SK-N-SH (cell line): ENCODE measurements around the gene LPP.

Experiments
- CHD2 ChIP-seq: fragments of 150-350 bp; IDR thresholded peaks from 2 replicates; pipeline ENCODE4 v1.6.1; 2018; ENCODE audit warnings: low read length; ENCODE audit not compliant: partially characterized antibody
- CTCF ChIP-seq: fragments of 200-600 bp; sonication (generic); IDR thresholded peaks from 2 replicates; pipeline ENCODE4 v1.6.1; 2017; ENCODE audit warnings: antibody characterized with exemption, mild to moderate bottlenecking, moderate library complexity
- EP300 ChIP-seq, 2 experiments: IDR thresholded peaks; 2 replicates each; pipeline versions ENCODE4 v1.4.0 to v1.6.1; 2012; ENCODE audit warnings: borderline replicate concordance in 1 of 2, low read depth in 1 of 2, low read length in 1 of 2
- EZH2phosphoT487 ChIP-seq: fragments of 200-600 bp; sonication (generic); IDR thresholded peaks from 2 replicates; pipeline ENCODE4 v1.6.1; 2017; ENCODE audit warnings: low read depth, mixed run types, mild to moderate bottlenecking, antibody characterized with exemption, moderate library complexity, borderline replicate concordance
- FOSL2 ChIP-seq: IDR thresholded peaks from 2 replicates; pipeline ENCODE4 v1.4.0; 2012; ENCODE audit warnings: low read depth, mild to moderate bottlenecking, moderate library complexity, borderline replicate concordance
- GABPA ChIP-seq: IDR thresholded peaks from 2 replicates; pipeline ENCODE4 v1.4.0; 2012; ENCODE audit warnings: low read depth, mild to moderate bottlenecking
- NRF1 ChIP-seq: IDR thresholded peaks from 2 replicates; pipeline ENCODE4 v1.6.1; 2012; ENCODE audit warnings: low read depth, mild to moderate bottlenecking, low read length
- SMC3 ChIP-seq: IDR thresholded peaks from 2 replicates; pipeline ENCODE4 v1.6.1; 2012; ENCODE audit warnings: low read depth, low read length, improper control_type of control experiment
- TAF1 ChIP-seq: IDR thresholded peaks from 2 replicates; pipeline ENCODE4 v1.6.1; 2012; ENCODE audit warnings: low read depth, mild to moderate bottlenecking, low read length, moderate library complexity, borderline replicate concordance
- USF1 ChIP-seq: IDR thresholded peaks from 2 replicates; pipeline ENCODE4 v1.4.0; 2012; ENCODE audit warnings: low read depth, borderline replicate concordance
- YY1 ChIP-seq: IDR thresholded peaks from 2 replicates; pipeline ENCODE4 v1.4.0; 2012; ENCODE audit warnings: low read depth, mild to moderate bottlenecking
- TF ChIP-seq, protein P1 (sequence below): fragments of 150-350 bp; IDR thresholded peaks from 2 replicates; pipeline ENCODE4 v1.6.1; 2017; ENCODE audit warnings: antibody characterized with exemption, low read length, low read depth, borderline replicate concordance
- TF ChIP-seq, protein P2 (sequence below): IDR thresholded peaks from 2 replicates; pipeline ENCODE4 v1.4.0; 2012; ENCODE audit warnings: low read depth
- TF ChIP-seq, protein P3 (sequence below): IDR thresholded peaks from 2 replicates; pipeline ENCODE4 v1.6.1; 2012; ENCODE audit warnings: mild to moderate bottlenecking, low read depth, low read length, moderate library complexity

GRCh38 chr3:188631291-188632010 is 477.5 kb downstream of the LPP start:
- TF ChIP-seq EP300 (IDR thresholded peaks at IDR 0.05; ENCODE audit: borderline replicate concordance in 1 of 2, low read depth in 1 of 2, low read length in 1 of 2): no peak
- TF ChIP-seq, protein P1, sequence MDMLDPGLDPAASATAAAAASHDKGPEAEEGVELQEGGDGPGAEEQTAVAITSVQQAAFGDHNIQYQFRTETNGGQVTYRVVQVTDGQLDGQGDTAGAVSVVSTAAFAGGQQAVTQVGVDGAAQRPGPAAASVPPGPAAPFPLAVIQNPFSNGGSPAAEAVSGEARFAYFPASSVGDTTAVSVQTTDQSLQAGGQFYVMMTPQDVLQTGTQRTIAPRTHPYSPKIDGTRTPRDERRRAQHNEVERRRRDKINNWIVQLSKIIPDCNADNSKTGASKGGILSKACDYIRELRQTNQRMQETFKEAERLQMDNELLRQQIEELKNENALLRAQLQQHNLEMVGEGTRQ: no peak
- no peak for TF ChIP-seq USF1
- no peak for TF ChIP-seq CTCF
- TF ChIP-seq YY1: no peak
- no peak for TF ChIP-seq FOSL2
- TF ChIP-seq SMC3: no peak
- no peak for TF ChIP-seq EZH2phosphoT487
- TF ChIP-seq TAF1: no peak
- TF ChIP-seq NRF1: no peak
- TF ChIP-seq, protein P2, sequence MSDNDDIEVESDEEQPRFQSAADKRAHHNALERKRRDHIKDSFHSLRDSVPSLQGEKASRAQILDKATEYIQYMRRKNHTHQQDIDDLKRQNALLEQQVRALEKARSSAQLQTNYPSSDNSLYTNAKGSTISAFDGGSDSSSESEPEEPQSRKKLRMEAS: no peak
- TF ChIP-seq CHD2: no peak
- TF ChIP-seq, protein P3, sequence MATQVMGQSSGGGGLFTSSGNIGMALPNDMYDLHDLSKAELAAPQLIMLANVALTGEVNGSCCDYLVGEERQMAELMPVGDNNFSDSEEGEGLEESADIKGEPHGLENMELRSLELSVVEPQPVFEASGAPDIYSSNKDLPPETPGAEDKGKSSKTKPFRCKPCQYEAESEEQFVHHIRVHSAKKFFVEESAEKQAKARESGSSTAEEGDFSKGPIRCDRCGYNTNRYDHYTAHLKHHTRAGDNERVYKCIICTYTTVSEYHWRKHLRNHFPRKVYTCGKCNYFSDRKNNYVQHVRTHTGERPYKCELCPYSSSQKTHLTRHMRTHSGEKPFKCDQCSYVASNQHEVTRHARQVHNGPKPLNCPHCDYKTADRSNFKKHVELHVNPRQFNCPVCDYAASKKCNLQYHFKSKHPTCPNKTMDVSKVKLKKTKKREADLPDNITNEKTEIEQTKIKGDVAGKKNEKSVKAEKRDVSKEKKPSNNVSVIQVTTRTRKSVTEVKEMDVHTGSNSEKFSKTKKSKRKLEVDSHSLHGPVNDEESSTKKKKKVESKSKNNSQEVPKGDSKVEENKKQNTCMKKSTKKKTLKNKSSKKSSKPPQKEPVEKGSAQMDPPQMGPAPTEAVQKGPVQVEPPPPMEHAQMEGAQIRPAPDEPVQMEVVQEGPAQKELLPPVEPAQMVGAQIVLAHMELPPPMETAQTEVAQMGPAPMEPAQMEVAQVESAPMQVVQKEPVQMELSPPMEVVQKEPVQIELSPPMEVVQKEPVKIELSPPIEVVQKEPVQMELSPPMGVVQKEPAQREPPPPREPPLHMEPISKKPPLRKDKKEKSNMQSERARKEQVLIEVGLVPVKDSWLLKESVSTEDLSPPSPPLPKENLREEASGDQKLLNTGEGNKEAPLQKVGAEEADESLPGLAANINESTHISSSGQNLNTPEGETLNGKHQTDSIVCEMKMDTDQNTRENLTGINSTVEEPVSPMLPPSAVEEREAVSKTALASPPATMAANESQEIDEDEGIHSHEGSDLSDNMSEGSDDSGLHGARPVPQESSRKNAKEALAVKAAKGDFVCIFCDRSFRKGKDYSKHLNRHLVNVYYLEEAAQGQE: no peak
- no peak for TF ChIP-seq GABPA
